ENCODE measurements around the gene SDHB. TPM values are rescaled to one million over a fixed set of nuclear protein-coding genes. Genes with fewer than 3 reads are reported as not detected.

SDHB gene
- total and polyA plus RNA-seq, 12 donors, result 52.3 to 243 (median 152) TPM

DNA sequence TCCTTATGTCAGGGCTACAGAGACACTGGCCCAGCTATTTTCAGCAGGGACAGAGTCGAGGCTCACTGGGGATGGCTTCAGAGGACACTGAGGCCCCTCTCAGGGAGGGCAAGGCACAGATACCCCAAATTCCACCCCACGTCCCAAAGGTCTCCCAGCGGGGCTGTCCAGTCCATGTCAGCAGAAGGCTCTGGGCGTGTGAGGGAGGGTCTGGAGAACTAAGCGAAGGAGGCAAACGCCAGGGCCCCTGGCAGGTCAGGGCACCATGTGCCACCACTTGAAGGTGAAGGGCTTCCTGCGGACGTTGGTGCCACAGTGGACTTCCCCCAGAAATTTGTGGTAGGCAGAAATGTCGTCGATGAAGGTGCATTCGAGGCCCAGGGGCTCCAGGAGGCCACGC is 15.0 kb upstream of the SDHB start:
- WGBS, 4 donors, result 78 to 84% (median 78%) methylated on average over 10 to 12 of the region's 12 CpGs; no CpG with 5 or more reads in 1 of the 4 donors
- H3K36me3 ChIP-seq (replicated peaks in 1 of 2), result no peaks in the 10 kb centered on the region
- no peak for DNase-seq
- H3K9me3 ChIP-seq (replicated peaks in 1 of 3), result no peaks in the 10 kb centered on the region
- no peaks in the 10 kb centered on the region for H3K27me3 ChIP-seq
- H3K4me1 ChIP-seq (replicated peaks in 1 of 2), result peaks cover 0 to 3% of the 10 kb centered on the region in 2 donors
- intact Hi-C loops (cut with DNase I), result no loop called here
- no peak overlapping the region for H3K27ac ChIP-seq
- no peak for TF ChIP-seq POLR2A (IDR thresholded peaks at IDR 0.05)
- TF ChIP-seq, protein P1, sequence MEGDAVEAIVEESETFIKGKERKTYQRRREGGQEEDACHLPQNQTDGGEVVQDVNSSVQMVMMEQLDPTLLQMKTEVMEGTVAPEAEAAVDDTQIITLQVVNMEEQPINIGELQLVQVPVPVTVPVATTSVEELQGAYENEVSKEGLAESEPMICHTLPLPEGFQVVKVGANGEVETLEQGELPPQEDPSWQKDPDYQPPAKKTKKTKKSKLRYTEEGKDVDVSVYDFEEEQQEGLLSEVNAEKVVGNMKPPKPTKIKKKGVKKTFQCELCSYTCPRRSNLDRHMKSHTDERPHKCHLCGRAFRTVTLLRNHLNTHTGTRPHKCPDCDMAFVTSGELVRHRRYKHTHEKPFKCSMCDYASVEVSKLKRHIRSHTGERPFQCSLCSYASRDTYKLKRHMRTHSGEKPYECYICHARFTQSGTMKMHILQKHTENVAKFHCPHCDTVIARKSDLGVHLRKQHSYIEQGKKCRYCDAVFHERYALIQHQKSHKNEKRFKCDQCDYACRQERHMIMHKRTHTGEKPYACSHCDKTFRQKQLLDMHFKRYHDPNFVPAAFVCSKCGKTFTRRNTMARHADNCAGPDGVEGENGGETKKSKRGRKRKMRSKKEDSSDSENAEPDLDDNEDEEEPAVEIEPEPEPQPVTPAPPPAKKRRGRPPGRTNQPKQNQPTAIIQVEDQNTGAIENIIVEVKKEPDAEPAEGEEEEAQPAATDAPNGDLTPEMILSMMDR (IDR thresholded peaks at IDR 0.05), result no peak
- H3K4me3 ChIP-seq, result no peak overlapping the region

DNA sequence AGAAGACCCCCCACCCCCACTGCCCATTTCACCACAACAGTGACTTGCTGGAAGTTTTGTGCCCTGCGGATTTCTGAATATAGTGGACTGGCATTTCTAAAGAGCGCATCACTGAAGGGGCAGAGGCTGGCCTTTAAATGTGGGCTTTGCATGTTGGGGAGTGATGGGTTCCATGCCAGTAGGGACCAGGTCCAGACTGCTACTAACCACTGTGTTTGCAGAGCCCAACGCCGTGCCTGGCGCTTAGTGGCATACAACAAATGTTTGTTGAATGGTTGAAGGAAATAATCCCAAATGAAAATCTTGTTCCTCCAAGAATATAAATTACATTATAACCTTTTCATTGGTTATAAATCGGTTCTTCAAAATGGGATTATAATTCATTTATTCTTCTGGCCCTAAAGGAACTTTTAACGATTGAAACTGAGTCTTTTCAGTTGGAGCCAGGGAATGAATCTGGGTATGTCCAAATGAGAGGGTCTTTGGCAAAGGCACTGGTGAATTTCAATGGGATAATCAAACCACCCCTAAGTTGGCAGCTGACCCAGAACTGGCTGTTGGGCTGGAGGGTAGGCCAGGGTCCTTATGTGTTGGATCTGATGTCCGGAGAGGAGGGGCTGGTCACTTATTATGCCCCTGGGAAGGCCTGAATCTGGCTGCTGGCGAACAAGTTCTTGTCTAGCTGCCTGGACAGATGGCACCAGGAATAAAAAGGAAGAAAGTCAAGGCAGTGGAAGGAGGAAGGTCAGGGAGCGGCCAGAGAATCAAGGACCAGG is 13.8 kb upstream of the SDHB start:
- DNase-seq, result no peak
- Histone ChIP-seq H3K36me3 (replicated peaks in 1 of 2) (no peaks in the 10 kb centered on the region), H3K27ac (no peak overlapping the region), H3K9me3 (replicated peaks in 1 of 3) (no peaks in the 10 kb centered on the region), H3K27me3 (no peaks in the 10 kb centered on the region), H3K4me1 (replicated peaks in 1 of 2) (peaks cover 0 to 6% of the 10 kb centered on the region in 2 donors), H3K4me3 (no peak overlapping the region)
- no peak for TF ChIP-seq POLR2A (IDR thresholded peaks at IDR 0.05)
- TF ChIP-seq, protein P1 (IDR thresholded peaks at IDR 0.05), result no peak
- intact Hi-C loops (cut with DNase I), result loop anchor here in 1 of 2 donors (2.0 kb wide), 1 partner anchor 165 kb away; no protein-coding TSS in a partner anchor
- WGBS, 4 donors, result 70 to 87% (median 80%) methylated on average over 10 of the region's 10 CpGs

DNA sequence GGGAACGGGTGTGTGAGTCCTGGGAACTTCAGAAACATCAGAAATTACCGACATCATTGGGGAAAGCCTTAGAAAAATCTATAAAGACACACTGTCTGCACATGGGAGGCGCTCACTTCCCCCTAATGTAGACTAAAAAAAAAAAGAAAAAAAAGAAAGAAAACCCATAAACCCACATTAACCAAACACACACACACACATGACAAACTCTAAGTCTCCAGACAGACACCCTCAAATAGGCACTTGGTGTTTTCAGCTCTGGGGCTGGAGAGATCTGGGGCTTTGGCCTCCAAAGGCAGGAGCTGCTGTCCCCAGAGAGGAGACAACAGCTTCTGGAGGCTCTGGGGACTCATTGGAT is 13.2 kb upstream of the SDHB start:
- intact Hi-C loops (cut with DNase I), result loop anchor here in 1 of 2 donors (2.0 kb wide), 1 partner anchor 166 kb away; no protein-coding TSS in a partner anchor

DNA sequence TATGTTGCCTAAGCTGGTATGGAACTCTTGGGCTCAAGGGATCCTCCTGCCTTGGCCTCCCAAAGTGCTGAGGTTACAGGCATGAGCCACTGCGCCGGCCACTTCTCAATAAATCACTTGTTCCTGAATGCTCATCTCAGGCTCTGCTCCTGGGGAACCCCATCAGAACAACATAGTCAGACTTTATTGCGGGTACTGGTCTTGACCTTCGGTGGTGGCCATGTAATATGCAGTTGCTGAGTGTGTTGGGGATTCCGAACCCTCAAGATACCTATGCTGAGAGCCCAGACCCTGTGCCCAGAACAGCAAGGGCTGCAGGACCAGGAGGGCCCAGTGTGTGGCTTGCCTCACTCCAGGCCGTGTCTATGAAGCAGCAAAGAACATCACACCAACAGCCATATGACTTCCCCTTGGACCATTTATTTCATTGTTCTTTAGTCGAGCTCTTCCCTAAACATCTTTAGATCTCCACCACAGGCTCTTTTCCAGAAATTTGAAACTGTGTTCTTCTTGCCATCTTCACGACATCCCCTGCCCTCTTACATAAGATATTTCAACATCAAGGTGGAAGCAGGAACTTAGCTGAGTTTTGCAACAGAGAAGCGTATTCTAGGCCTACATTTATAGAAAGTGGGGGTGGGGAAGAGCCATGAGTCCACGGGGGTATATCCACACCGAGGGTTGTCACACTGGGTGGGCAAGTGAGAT is 12.7 kb upstream of the SDHB start:
- WGBS, 4 donors, result 74 to 81% (median 80%) methylated on average over 11 of the region's 11 CpGs
- TF ChIP-seq, protein P1 (IDR thresholded peaks at IDR 0.05), result no peak
- no peak for TF ChIP-seq POLR2A (IDR thresholded peaks at IDR 0.05)
- Histone ChIP-seq H3K4me3 (no peak overlapping the region), H3K4me1 (replicated peaks in 1 of 2) (peaks cover 0 to 6% of the 10 kb centered on the region in 2 donors), H3K27me3 (no peaks in the 10 kb centered on the region), H3K9me3 (replicated peaks in 1 of 3) (no peaks in the 10 kb centered on the region), H3K27ac (no peak overlapping the region), H3K36me3 (replicated peaks in 1 of 2) (no peaks in the 10 kb centered on the region)
- intact Hi-C loops (cut with DNase I), result loop anchor here in 1 of 2 donors (2.0 kb wide), 1 partner anchor 166 kb away; no protein-coding TSS in a partner anchor
- DNase-seq, result no peak

More for the DNA sequence above, 13.2 kb upstream of the SDHB start:
- Histone ChIP-seq H3K4me3 (no peak overlapping the region), H3K36me3 (replicated peaks in 1 of 2) (no peaks in the 10 kb centered on the region), H3K27ac (no peak overlapping the region), H3K27me3 (no peaks in the 10 kb centered on the region), H3K9me3 (replicated peaks in 1 of 3) (no peaks in the 10 kb centered on the region), H3K4me1 (replicated peaks in 1 of 2) (peaks cover 0 to 6% of the 10 kb centered on the region in 2 donors)
- TF ChIP-seq, protein P1 (IDR thresholded peaks at IDR 0.05), result no peak
- no peak for TF ChIP-seq POLR2A (IDR thresholded peaks at IDR 0.05)
- no peak for DNase-seq
- 73 to 82% (median 77%) methylated on average over 3 of the region's 3 CpGs for WGBS, 4 donors

Data from adrenal gland (tissue), 12 donors.